Type B pancreatic cell (in vitro differentiated cells): ENCODE results near the gene NDUFB1. TPM values are rescaled to one million over a fixed set of nuclear protein-coding genes. Genes with fewer than 3 reads are reported as not detected.
A peak's percentile ranks its signal among the peaks of the same experiment; 100 is the strongest.

Experiments
- DNase-seq: peaks from one replicate; pipeline ENCODE4 v3.0.0; 2021; ENCODE audit warnings: mixed read lengths; ENCODE audit not compliant: unreplicated experiment; ENCODE audit errors: extremely low spot score
- H3K27ac Mint-ChIP-seq: 2 replicates; pipeline ENCODE4 v1.8.0; 2021; ENCODE audit warnings: mild to moderate bottlenecking, mixed read lengths
- H3K27me3 Mint-ChIP-seq: 2 replicates; pipeline ENCODE4 v1.8.0; 2021; ENCODE audit warnings: mixed read lengths
- H3K36me3 Mint-ChIP-seq: 2 replicates; pipeline ENCODE4 v1.8.0; 2021; ENCODE audit warnings: mixed read lengths
- H3K4me1 Mint-ChIP-seq: one replicate; pipeline ENCODE4 v1.8.0; 2021; ENCODE audit warnings: mixed read lengths; ENCODE audit not compliant: unreplicated experiment
- H3K4me3 Mint-ChIP-seq: 2 replicates; pipeline ENCODE4 v1.8.0; 2021; ENCODE audit warnings: mild to moderate bottlenecking, mixed read lengths
- H3K9me3 Mint-ChIP-seq: 2 replicates; pipeline ENCODE4 v1.8.0; 2021; ENCODE audit warnings: mixed read lengths
- total RNA-seq: library from RNA; stranded (reverse); gene quantifications from 2 replicates; pipeline ENCODE4 v1.2.1, GENCODE V29; 2021; ENCODE audit warnings: low replicate concordance
- TF ChIP-seq, protein P1 (sequence below): fragments of 200-600 bp; sonication (generic); conservative IDR thresholded peaks from 2 replicates; pipeline ENCODE4 v1.5.0; 2021; ENCODE audit warnings: antibody characterized with exemption, mild to moderate bottlenecking

NDUFB1 gene
- total RNA-seq, 1 donor from 2014 or later: 129 TPM

- H3K27ac Mint-ChIP-seq: peak overlapping the region; percentile 100
- H3K27me3 Mint-ChIP-seq: no peaks in the 10 kb centered on the region
- no peaks in the 10 kb centered on the region for H3K9me3 Mint-ChIP-seq
- TF ChIP-seq, protein P1, sequence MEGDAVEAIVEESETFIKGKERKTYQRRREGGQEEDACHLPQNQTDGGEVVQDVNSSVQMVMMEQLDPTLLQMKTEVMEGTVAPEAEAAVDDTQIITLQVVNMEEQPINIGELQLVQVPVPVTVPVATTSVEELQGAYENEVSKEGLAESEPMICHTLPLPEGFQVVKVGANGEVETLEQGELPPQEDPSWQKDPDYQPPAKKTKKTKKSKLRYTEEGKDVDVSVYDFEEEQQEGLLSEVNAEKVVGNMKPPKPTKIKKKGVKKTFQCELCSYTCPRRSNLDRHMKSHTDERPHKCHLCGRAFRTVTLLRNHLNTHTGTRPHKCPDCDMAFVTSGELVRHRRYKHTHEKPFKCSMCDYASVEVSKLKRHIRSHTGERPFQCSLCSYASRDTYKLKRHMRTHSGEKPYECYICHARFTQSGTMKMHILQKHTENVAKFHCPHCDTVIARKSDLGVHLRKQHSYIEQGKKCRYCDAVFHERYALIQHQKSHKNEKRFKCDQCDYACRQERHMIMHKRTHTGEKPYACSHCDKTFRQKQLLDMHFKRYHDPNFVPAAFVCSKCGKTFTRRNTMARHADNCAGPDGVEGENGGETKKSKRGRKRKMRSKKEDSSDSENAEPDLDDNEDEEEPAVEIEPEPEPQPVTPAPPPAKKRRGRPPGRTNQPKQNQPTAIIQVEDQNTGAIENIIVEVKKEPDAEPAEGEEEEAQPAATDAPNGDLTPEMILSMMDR: no peak
- H3K4me1 Mint-ChIP-seq: peaks cover 25% of the 10 kb centered on the region
- peaks cover 18% of the 10 kb centered on the region for H3K36me3 Mint-ChIP-seq
- peak overlapping the region; percentile 100 for H3K4me3 Mint-ChIP-seq
- no peak for DNase-seq
Observed at GRCh38 chr14:92122761-92123160, 1.3 kb upstream of the NDUFB1 start.

GRCh38 chr14:92122351-92122677 lies 808 bp upstream of the NDUFB1 start:
- TF ChIP-seq, protein P1: no peak
- Mint-ChIP-seq H3K27ac (peak overlapping the region; percentile 100), H3K4me1 (peaks cover 25% of the 10 kb centered on the region), H3K9me3 (no peaks in the 10 kb centered on the region), H3K36me3 (peaks cover 14% of the 10 kb centered on the region), H3K27me3 (no peaks in the 10 kb centered on the region), H3K4me3 (peak overlapping the region; percentile 100)
- no peak for DNase-seq

DNA sequence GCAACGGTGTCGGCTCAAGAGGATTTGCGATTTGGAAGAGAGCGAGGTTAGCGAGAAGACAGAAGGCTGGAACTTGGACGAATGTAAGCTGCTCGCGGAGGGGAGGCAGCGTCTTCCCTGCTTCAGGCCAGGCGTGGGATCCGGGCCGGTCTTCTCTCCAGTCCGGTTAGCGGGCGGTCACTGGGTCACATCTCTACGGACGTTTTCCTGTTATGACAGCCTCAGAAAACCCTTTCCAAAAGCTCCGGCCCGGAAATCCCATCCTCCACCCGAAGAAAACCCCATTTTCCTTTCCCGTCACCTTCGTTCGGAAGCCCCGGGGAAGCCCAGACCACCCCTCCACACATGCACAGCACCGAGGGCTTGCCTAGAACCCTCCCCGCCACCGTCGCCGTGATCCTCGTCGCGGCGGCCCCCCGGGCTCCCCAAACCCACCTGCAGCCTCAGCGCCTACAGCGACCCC lies 268 bp downstream of the NDUFB1 start:
- H3K4me1 Mint-ChIP-seq: peaks cover 25% of the 10 kb centered on the region
- H3K27me3 Mint-ChIP-seq: no peaks in the 10 kb centered on the region
- no peak for DNase-seq
- TF ChIP-seq, protein P1: no peak
- H3K4me3 Mint-ChIP-seq: peak overlapping the region; percentile 100
- H3K27ac Mint-ChIP-seq: peak overlapping the region; percentile 100
- no peaks in the 10 kb centered on the region for H3K9me3 Mint-ChIP-seq
- peaks cover 10% of the 10 kb centered on the region for H3K36me3 Mint-ChIP-seq

DNA sequence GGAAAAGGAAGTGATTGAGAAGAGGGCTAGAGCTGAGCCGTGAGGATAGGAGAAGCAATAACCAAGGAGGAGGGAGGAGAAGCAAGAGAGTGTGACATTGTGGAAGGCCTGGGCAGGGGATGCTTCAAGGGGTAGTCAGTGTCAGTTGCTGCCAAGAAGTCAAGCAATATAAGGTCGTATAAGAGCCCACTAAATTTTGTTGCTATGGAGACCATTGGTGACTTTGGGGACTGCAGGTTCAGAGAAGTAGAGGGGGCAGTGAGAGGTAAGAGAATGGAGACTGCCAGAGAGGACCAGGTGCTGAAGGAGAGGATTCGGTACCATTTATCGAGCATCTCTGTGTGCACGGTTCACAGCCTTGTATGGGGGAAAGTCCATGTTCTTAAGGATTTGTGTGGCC lies 12.0 kb downstream of the NDUFB1 start:
- no peak overlapping the region for H3K27ac Mint-ChIP-seq
- DNase-seq: no peak
- H3K36me3 Mint-ChIP-seq: no peaks in the 10 kb centered on the region
- H3K4me1 Mint-ChIP-seq: peaks cover 4% of the 10 kb centered on the region
- H3K9me3 Mint-ChIP-seq: no peaks in the 10 kb centered on the region
- H3K27me3 Mint-ChIP-seq: peaks cover 3% of the 10 kb centered on the region
- TF ChIP-seq, protein P1: no peak
- H3K4me3 Mint-ChIP-seq: no peak overlapping the region

GRCh38 chr14:92108345-92109254 lies 12.9 kb downstream of the NDUFB1 start:
- no peak for DNase-seq
- TF ChIP-seq, protein P1: no peak
- Mint-ChIP-seq H3K4me1 (peaks cover 7% of the 10 kb centered on the region), H3K9me3 (no peaks in the 10 kb centered on the region), H3K36me3 (no peaks in the 10 kb centered on the region), H3K27ac (no peak overlapping the region), H3K27me3 (peaks cover 3% of the 10 kb centered on the region), H3K4me3 (no peak overlapping the region)
